NCI-H1105 treated with DMSO at 0.1 percent for 48 hours (cell line): ENCODE measurements around the gene HBE1.
"Not testable (repeated sequence)": the region's sequence is repeated elsewhere in the genome, so short reads cannot be mapped to it uniquely, and the experiment has no call there.

ENCODE experiments used
- DNase-seq: peaks from one replicate; lab custom pipeline; 2025; lab: John Stamatoyannopoulos, UW

HBE1 gene

DNA sequence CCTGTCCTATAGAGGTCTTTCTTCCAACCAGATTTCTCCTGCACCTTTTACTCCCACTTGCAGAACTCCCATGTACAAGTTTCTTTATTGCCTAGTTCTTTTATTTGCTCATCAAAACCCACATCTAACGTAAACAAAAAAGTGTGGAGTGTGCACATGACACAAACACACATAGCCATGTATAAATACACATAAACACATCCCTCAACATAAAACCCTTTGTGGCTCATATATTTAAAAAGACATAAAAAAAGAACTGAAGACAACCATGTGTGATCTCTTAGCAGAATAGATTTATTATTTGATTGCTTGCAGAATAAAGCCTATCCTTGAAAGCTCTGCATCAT lies 16.9 kb downstream of the HBE1 start:
- no peak for DNase-seq

DNA sequence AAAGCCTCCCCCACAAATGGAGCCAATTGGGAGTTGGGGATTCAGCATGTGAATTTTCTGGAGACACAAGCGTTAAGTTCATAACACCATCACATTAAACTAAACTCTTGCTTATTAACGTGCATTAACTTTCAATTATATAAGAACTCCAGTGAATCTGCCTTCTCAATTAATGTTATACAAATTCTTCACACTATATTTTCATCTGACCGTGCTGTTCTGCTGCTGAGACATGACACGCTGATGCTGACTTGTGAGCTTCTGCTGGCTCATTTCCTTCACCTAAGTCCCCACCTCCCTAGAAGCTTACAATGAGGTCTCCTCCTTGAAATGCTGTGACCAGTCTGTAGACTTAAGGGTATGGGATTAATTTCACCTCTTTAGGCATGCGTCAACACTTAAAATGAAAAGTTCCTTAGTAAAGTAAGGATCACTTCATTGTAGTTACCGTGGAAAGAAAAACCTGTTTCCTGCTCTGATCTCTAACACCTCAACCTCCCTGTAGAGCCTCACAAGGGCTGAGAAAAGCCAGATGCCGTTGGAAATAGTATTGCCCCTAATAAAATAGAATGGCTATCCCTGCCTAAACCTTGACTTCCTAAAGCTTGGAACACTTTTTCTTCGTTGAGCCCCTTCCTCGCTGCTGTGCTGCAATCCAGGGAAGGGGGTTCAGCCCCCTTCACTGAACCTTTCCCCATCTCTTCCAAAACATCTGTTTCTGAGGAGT lies 17.4 kb downstream of the HBE1 start:
- DNase-seq: no peak

GRCh38 chr11:5251746-5252145 lies 18.0 kb downstream of the HBE1 start:
- no peak for DNase-seq

- no peak for DNase-seq
These were observed 19.1 kb downstream of the HBE1 start for GRCh38 chr11:5250543-5251204.

GRCh38 chr11:5249807-5250396 lies 19.8 kb downstream of the HBE1 start, which contains the start of gene HBG1:
TSS of gene HBG1 (minus strand) at chr11:5249857. CDS start at chr11:5249804, 53 bp downstream.
- DNase-seq: not testable (repeated sequence)

GRCh38 chr11:5248498-5248897 lies 21.2 kb downstream of the HBE1 start:
- DNase-seq: not testable (repeated sequence)

GRCh38 chr11:5247472-5248192 lies 22.1 kb downstream of the HBE1 start:
- no peak for DNase-seq

GRCh38 chr11:5246772-5247471 lies 22.8 kb downstream of the HBE1 start:
- no peak for DNase-seq

- no peak for DNase-seq
These were observed 24.6 kb downstream of the HBE1 start for GRCh38 chr11:5245155-5245554.

GRCh38 chr11:5243816-5244180 lies 25.9 kb downstream of the HBE1 start:
- no peak for DNase-seq

DNA sequence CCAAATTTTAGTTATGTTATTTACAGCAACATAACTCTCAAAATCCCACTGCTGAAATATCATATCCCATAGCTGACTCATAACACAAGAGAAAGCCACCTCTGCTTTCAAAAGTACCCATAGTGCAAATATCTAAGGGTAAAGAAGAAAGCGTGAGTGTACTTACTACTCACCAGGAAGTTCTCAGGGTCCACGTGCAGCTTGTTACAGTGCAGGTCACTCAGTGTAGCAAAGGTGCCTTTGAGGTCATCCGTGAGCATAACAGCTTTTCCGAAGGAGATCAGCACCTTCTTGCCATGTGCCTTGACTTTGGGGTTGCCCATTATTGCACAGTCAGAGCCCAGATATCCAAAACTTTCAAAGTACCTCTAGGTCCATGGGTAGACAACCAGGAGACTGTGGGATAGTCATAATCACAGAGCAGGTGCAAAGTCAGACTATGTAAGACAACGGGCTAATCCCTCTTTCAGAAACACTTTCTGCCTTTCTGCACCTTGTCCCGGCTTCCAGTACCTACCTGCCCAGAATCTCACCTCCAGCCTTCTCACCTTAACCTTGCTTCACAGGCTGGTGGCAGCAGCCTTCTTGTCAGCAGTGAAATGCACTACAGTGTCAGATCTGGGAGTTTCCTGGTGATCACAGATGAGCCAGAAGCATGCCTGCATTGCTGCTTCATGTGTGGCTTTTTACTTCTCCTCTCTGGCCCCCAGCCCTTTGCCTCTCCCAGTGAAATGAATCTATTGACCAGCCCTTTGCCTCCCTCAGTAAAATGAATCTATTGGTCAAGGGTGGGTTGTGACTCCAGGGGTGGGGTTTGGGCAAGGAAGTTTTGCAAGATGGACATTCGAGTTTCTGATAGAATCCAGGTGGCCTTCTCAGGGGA lies 26.6 kb downstream of the HBE1 start:
- no peak for DNase-seq

GRCh38 chr11:5242208-5242607 lies 27.5 kb downstream of the HBE1 start:
- DNase-seq: no peak

- no peak for DNase-seq
These were observed 28.3 kb downstream of the HBE1 start for GRCh38 chr11:5241458-5241857.

- DNase-seq: no peak
These were observed 29.3 kb downstream of the HBE1 start for GRCh38 chr11:5240458-5240857.

DNA sequence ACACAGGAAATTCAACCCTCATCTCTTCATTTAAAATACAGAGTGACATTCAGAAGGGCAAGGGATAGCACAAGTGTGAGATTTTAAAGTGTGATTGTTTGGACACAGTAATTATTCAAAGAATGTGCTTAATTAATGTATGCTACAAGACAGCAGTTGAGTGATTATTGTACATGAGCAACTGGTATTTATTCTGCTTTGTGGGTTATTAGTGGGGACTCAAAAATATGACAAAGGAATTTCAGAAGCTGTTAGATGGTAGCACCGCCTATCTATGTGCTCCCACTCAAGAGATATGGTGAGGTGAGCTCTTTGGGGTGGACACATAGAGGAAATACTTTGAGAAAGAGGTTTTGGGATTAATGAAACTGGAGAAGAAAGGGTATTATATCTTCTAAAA lies 29.7 kb downstream of the HBE1 start:
- no peak for DNase-seq

DNA sequence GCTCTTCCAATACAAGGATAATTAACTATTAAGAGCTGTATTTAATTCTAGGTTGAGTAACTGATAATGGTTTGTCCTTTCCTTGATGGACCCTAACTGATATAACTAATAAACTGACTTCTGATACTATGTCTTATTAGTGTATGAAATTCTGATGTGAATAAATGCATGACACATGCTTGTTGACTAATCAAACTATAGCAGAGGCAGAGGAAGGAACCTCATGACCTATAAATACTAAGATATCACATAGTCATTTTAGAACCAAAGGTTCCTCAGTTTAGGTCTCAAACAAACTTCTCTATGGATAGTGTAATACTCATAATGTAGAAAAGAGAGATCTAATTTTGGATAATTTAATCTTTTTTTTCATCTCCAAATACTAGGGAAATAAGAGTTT lies 30.7 kb downstream of the HBE1 start:
- no peak for DNase-seq

DNA sequence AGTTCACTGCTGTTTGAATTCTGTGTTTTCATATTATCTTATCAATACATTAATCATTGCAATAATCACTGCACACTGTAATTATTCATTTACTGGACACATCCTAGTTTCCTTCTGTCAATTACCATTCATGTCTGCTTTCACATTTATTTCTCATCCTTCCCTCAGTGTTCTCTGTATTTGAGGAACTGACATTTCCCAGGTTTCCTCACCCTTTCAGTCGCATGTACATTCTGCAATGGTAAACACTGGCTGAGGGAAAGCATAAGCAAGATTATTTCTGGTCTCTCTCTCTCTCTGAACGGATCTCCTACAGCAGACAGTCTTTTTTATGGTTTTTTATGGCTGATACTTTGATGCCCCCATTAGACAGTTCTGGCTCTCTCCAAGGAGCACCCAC lies 31.3 kb downstream of the HBE1 start:
- no peak for DNase-seq

DNA sequence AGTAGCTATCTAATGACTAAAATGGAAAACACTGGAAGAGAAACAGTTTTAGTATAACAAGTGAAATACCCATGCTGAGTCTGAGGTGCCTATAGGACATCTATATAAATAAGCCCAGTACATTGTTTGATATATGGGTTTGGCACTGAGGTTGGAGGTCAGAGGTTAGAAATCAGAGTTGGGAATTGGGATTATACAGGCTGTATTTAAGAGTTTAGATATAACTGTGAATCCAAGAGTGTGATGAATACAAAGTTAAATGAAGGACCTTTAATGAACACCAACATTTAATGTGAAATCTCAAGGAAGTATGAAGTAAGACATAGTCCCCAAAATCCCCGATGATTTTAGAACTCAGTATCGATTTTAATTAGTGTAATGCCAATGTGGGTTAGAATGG lies 32.3 kb downstream of the HBE1 start:
- DNase-seq: no peak

DNA sequence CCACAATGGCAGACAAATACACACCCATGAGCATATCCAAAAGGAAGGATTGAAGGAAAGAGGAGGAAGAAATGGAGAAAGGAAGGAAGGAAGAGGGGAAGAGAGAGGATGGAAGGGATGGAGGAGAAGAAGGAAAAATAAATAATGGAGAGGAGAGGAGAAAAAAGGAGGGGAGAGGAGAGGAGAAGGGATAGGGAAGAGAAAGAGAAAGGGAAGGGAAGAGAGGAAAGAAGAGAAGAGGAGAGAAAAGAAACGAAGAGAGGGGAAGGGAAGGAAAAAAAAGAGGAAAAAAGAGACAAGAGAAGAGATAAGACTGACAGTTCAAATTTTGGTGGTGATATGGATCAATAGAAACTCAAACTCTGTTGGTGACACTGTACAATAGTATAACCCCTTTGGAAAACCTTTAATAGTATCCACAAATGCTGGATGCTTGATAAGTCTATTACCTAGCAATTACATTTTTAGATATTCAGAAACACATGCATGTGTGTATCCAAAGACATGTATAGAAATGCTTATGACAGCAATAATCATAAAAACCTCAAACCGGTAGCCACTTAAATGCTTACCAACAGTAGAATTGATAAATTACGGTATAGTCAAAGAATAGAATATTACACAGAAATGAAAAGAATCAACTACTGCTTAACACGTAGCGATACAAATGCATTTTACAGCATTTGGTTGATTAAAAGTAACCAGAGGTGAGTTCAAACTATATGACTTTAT lies 34.2 kb downstream of the HBE1 start:
- DNase-seq: no peak

GRCh38 chr11:5234381-5234834 lies 35.3 kb downstream of the HBE1 start, which contains the start of gene HBD:
TSS of gene HBD (minus strand) at chr11:5234483. CDS start at chr11:5234433, 50 bp downstream.
- DNase-seq: no peak
